Fibroblast of villous mesenchyme (primary cell): ENCODE data around the gene DYRK1A. TPM values are rescaled to one million over a fixed set of nuclear protein-coding genes. Genes with fewer than 3 reads are reported as not detected.

Source experiments
- DNase-seq: peaks from one replicate; pipeline ENCODE4 v3.0.0-alpha.2; 2010; ENCODE audit warnings: low read depth
- H3K4me3 ChIP-seq: 2 replicates; pipeline ENCODE4 v1.5.1; 2011; ENCODE audit warnings: low read depth, mild to moderate bottlenecking, low read length
- CTCF ChIP-seq: IDR thresholded peaks from 2 replicates; pipeline ENCODE4 v1.5.1; 2012; ENCODE audit warnings: low read depth, mild to moderate bottlenecking, low read length; ENCODE audit not compliant: insufficient read depth
- total RNA-seq: library from RNA; depleted of rRNA; stranded (reverse); fragments of >200 nt; gene quantifications from 2 replicates; pipeline ENCODE4 v1.2.3, GENCODE V29; 2012

The DYRK1A gene
- total RNA-seq, 1 donor, result 77.7 TPM

- no peak overlapping the region for H3K4me3 ChIP-seq
- no peak for TF ChIP-seq CTCF
- no peak for DNase-seq
These were observed 185.4 kb downstream of the DYRK1A start for GRCh38 chr21:37551993-37552355.

- no peak for DNase-seq
- no peak overlapping the region for H3K4me3 ChIP-seq
- no peak for TF ChIP-seq CTCF
These were observed 186.0 kb downstream of the DYRK1A start for GRCh38 chr21:37552496-37553029.

GRCh38 chr21:37553078-37553481, 186.5 kb downstream of the DYRK1A start:
- no peak for DNase-seq
- no peak for TF ChIP-seq CTCF
- H3K4me3 ChIP-seq, result no peak overlapping the region

GRCh38 chr21:37554661-37555379, 188.2 kb downstream of the DYRK1A start:
- no peak for DNase-seq
- H3K4me3 ChIP-seq, result no peak overlapping the region
- TF ChIP-seq CTCF, result no peak

- no peak overlapping the region for H3K4me3 ChIP-seq
- TF ChIP-seq CTCF, result no peak
- DNase-seq, result no peak
These were observed 189.2 kb downstream of the DYRK1A start for GRCh38 chr21:37555672-37556261.

GRCh38 chr21:37557261-37557950, 190.8 kb downstream of the DYRK1A start:
- DNase-seq, result no peak
- no peak overlapping the region for H3K4me3 ChIP-seq
- no peak for TF ChIP-seq CTCF
